ENCODE data around the gene RIT2.

DNA sequence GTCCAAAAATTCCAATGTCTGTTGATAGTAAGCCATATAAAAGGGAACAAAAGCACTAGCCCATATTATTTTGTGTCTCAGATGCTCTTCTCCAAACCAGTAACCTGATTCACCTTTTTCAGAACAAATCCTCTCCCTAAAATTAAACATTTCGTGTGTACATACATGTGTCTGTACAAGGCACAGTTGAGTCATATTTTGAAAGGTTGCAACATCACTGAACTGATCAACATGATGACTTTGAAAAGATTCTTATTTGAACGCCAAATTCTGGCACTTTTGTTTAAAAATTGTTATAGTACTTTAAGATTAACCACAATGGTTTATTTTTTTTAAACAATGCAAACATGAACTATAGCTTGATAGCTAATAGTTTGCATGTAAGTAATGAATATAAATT is 102.5 kb downstream of the RIT2 start:
- TF ChIP-seq, protein P1, sequence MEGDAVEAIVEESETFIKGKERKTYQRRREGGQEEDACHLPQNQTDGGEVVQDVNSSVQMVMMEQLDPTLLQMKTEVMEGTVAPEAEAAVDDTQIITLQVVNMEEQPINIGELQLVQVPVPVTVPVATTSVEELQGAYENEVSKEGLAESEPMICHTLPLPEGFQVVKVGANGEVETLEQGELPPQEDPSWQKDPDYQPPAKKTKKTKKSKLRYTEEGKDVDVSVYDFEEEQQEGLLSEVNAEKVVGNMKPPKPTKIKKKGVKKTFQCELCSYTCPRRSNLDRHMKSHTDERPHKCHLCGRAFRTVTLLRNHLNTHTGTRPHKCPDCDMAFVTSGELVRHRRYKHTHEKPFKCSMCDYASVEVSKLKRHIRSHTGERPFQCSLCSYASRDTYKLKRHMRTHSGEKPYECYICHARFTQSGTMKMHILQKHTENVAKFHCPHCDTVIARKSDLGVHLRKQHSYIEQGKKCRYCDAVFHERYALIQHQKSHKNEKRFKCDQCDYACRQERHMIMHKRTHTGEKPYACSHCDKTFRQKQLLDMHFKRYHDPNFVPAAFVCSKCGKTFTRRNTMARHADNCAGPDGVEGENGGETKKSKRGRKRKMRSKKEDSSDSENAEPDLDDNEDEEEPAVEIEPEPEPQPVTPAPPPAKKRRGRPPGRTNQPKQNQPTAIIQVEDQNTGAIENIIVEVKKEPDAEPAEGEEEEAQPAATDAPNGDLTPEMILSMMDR (IDR thresholded peaks at IDR 0.05 in 4 of 5, conservative IDR thresholded peaks at IDR 0.05 in 1 of 5) = no peak
- TF ChIP-seq POLR2A (IDR thresholded peaks at IDR 0.05) = no peak
